Ramos (cell line): ENCODE measurements around the gene GPRC5C.

Experiments used
- in situ Hi-C: fragments of 300-500 bp; cut with MboI; formaldehyde crosslinking; loops from one replicate; pipeline ENCODE4 v1.14.3; 2022; ENCODE audit warnings: low sequenced_read_pairs; ENCODE audit not compliant: unreplicated experiment

The GPRC5C gene, protein sequence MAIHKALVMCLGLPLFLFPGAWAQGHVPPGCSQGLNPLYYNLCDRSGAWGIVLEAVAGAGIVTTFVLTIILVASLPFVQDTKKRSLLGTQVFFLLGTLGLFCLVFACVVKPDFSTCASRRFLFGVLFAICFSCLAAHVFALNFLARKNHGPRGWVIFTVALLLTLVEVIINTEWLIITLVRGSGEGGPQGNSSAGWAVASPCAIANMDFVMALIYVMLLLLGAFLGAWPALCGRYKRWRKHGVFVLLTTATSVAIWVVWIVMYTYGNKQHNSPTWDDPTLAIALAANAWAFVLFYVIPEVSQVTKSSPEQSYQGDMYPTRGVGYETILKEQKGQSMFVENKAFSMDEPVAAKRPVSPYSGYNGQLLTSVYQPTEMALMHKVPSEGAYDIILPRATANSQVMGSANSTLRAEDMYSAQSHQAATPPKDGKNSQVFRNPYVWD

GRCh38 chr17:74431568-74432423 is at the start of gene GPRC5C:
Gene GPRC5C (plus strand): TSS chr17:74432088. CDS start chr17:74439777, 7,689 bp downstream.
- in situ Hi-C loops, result no loop called here

DNA sequence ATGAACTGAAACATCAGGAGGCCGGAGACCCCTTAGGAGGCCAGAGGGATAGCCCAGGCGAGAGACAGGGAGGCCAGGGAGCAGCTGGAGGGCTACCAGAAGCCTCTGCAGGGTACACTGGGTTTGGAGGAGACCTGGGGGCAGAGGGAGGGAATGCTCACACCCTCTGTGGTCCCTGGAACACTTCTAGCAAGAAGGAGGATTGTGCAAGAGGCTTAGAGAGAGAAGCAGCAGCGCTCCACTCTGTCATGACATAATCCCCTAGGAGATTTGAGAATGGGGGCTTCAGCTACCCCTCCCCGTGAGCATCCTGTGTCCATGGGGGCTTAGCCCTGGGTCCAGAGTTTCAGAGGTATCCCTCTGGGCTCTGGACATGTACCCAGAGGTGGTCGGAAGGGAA is 48.7 kb upstream of the GPRC5C start:
- in situ Hi-C loops, result no loop called here

DNA sequence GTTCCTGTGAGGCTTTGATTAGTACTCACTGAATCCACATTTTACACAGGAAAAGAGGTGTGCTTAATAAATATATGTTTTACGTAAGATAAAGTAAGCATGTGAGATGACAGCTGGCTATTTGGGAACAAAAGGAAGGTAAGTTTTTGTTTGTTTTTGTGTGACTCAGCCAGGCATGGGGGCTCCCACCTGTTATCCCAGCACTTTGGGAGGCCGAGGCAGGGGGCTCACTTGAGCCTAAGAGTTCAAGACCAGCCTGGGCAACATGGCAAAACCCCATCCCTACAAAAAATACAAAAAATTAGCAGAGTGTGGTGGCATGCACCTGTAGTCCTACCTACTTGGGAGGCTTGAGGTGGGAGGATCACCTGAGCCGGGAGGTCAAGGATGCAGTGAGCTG is 46.7 kb upstream of the GPRC5C start:
- in situ Hi-C loops, result no loop called here

DNA sequence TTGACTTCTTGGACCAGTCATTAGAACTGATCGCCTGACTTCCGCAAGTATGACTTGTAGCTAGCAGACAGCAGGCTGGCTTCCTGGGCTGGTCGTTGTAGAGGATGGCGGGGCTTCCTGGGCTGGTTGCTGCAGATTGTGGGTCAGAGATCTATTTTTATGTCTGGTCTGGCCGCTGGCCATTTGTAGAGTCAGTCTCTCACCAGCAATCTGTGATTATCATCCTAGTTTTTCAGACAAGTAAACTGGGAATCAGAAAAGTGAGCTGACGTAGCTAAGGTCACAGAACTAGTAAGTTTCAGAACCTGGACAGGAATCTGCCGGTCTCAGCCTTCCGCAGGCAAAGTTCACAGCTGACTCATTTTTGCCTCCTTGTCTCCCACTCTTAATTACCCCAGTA is 45.5 kb upstream of the GPRC5C start:
- in situ Hi-C loops, result no loop called here

GRCh38 chr17:74387365-74388218 is 44.3 kb upstream of the GPRC5C start:
- in situ Hi-C loops, result no loop called here

GRCh38 chr17:74389084-74389753 is 42.7 kb upstream of the GPRC5C start:
- in situ Hi-C loops, result no loop called here

GRCh38 chr17:74389937-74390679 is 41.8 kb upstream of the GPRC5C start:
- in situ Hi-C loops, result no loop called here

- in situ Hi-C loops, result no loop called here
Observed at GRCh38 chr17:74390680-74391653, 40.9 kb upstream of the GPRC5C start.

- in situ Hi-C loops, result no loop called here
Observed at GRCh38 chr17:74391771-74392170, 40.1 kb upstream of the GPRC5C start.

DNA sequence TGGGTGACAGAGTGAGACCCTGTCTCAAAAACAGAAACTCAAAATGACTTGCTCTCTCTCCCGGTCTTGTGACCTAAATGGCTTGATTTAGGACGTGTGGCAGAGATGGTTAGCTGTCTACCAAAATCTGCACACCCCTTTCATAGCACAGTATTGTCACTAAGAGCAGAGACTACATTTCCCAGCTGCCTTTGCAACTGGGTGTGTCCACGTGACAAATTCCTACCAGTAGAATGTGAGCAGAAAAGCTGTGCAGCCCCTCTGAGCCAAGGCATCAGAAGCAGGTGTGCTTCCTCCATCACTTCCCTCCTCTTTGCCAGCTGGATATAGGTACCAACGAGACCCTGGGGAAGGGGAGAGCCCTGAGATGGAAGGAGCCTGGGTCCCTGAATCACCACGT is 39.0 kb upstream of the GPRC5C start:
- in situ Hi-C loops, result no loop called here

DNA sequence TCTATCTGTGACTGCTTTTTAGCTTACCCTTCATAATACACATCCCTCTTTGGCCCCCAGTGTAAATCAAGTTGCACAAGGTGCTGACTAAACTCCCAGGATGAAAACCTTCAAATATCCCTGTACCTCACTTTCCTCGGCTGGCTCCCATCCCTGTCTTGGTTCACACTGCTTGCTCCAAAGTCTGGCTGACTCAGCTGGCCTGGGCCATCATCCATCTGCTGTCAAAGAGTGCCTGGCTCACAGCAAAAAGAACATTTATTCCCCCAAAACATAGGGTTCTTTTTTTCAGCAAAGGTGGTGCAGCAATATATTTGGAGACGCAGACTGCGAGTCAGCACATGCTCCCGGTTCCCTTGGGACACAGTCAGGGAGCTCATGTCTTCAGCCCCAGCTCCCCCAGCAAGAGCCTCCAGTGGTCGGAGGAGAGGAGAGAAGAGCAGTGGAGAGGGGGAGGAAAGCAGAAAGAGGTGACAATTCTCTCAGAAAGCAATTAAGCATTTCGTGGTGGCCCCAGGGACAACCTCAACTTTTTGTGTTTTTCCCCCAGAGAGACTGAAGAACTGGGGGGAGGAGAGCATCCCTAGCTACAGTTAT is 38.4 kb upstream of the GPRC5C start:
- in situ Hi-C loops, result no loop called here

- in situ Hi-C loops, result no loop called here
Observed at GRCh38 chr17:74394275-74394950, 37.5 kb upstream of the GPRC5C start.

- in situ Hi-C loops, result no loop called here
Observed at GRCh38 chr17:74394977-74395376, 36.9 kb upstream of the GPRC5C start.

DNA sequence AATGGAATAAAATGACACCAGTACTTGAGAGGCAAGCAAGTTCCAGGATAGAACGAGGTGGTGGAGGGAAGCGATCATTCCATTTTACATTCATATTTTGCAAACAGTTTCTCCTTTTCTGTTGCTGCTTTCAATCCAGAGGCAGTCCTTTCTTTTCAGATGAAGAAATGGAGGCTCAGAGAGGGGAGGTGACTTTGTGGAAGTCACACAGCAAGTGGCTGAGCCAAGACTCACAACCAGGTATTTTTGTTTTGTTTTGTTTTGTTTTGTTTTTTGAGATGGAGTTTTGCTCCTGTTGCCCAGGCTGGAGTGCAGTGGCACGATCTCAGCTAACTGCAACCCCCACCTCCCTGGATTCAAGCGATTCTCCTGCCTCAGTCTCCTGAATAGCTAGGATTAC is 35.3 kb upstream of the GPRC5C start:
- in situ Hi-C loops, result no loop called here

DNA sequence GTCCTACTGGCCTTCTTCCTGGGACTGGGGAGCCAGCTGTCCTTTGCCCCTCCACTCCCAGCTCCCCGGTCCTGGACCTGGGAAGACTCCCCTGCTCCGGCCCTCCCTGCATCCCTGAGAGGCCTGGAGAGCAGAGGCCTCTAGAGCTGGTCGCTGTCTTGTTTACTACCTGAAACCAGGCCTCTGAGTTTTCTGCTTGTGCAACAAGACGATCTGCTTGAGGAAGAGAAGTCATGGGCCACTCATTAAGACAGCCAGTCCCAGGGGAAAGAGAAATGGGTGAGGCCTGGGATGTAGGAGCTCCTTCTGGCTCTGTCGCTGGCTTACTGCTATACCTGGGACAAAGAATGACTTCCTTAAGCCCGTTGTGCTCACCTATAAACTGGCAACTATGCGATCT is 29.8 kb upstream of the GPRC5C start:
- in situ Hi-C loops, result no loop called here

DNA sequence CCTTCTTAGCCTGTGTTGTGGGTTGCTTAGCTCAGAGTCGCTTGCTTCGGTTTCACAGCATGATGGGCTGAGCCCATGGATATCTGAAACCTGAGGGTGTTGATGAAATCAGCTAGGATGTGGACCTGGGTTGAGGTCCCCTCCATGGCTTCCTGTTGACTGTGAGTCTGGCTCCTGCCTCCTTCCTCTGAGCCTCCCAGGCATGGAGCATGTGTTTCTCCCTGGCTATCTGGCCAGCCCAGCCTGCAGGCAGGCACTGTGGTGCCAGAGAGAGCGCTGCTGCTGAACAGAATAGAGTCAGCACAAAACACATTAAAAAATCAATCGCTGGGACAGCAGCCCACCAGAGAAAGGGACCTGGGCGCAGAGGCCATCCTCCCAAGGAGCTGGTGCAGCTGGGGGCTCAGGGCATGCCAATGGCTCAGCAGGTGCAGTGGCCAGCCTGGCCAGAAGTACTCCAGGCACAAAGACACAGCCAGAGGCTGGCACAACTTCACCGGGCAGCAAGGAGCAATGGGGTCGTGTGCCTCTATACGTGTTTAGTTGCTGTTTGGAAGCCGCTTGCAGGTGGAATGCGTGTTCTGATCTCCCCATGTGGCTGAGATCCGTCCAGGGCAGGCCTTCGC is 28.3 kb upstream of the GPRC5C start:
- in situ Hi-C loops, result no loop called here

DNA sequence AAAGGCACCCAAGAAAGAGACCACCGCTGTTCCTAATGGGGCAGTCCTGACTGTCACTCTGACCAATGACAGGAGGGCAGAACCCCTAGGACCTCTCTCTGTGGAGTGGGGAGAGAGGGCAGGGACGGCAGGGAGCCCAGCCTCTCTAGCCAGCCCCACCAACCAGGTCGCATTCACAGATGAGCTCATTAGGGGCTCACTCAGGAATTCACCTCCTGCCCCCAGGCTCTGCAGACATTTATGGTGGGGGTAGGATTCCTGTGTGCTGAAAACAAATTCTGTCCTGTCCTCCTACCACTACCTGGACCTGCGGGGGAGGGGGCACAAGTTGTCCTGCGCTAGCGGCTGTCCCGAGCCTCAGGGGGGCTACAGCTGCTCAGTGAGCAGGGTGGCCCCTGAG is 27.7 kb upstream of the GPRC5C start:
- in situ Hi-C loops, result no loop called here
